Gastroesophageal sphincter (tissue), 4 donors: Measurements from ENCODE around the gene RTN4IP1. TPM values are rescaled to one million over a fixed set of nuclear protein-coding genes. Genes with fewer than 3 reads are reported as not detected.

Source experiments
- ATAC-seq: fragments of 150-250 bp; one replicate; pipeline ENCODE4 v1.9.1; 2016; ENCODE audit warnings: mild to moderate bottlenecking, moderate library complexity
- H3K27ac ChIP-seq, 4 donors: fragments of 200-600 bp; sonication (generic) in 3 of 4; 1 replicate in 3 of 4; 2 replicates in 1 of 4; pipeline ENCODE4 v1.5.1; 2016 to 2019
- H3K27me3 ChIP-seq: fragments of 200-600 bp; sonication (generic); one replicate; pipeline ENCODE4 v1.5.1; 2019
- H3K36me3 ChIP-seq, 2 donors: fragments of 200-600 bp; sonication (generic); one replicate each; pipeline ENCODE4 v1.5.1; 2019; ENCODE audit warnings: control low read depth in 1 of 2
- H3K4me1 ChIP-seq, 3 donors: fragments of 200-600 bp; sonication (generic); 1 replicate in 2 of 3; 2 replicates in 1 of 3; pipeline ENCODE4 v1.5.1; 2016 to 2019; ENCODE audit warnings: control low read depth in 2 of 3
- H3K4me3 ChIP-seq, 2 donors: fragments of 200-600 bp; sonication (generic); one replicate each; pipeline ENCODE4 v1.5.1; 2019; ENCODE audit warnings: mild to moderate bottlenecking in 1 of 2, moderate library complexity in 1 of 2
- H3K9me3 ChIP-seq, 3 donors: fragments of 200-600 bp; sonication (generic); one replicate each; pipeline ENCODE4 v1.5.1; 2017 to 2019; ENCODE audit warnings: control low read depth in 2 of 3
- CTCF ChIP-seq, 4 experiments: fragments of 200-600 bp in 2 of 4; fragments of 450-650 bp in 2 of 4; sonication (generic) in 1 of 4; IDR thresholded peaks; one replicate each; pipeline ENCODE4 v1.5.1; 2017 to 2019; ENCODE audit warnings: antibody characterized with exemption in 4 of 4, mild to moderate bottlenecking in 2 of 4, moderate library complexity in 2 of 4
- EP300 ChIP-seq: sonication (generic); formaldehyde crosslinking; IDR thresholded peaks from one replicate; pipeline ENCODE4 v1.6.1; 2017; ENCODE audit warnings: antibody characterized with exemption, mild to moderate bottlenecking
- POLR2A ChIP-seq, 2 donors: fragments of 450-650 bp; IDR thresholded peaks; one replicate each; pipeline ENCODE4 v1.6.1; 2017; ENCODE audit warnings: antibody characterized with exemption in 2 of 2, mild to moderate bottlenecking in 2 of 2, moderate library complexity in 1 of 2
- POLR2AphosphoS5 ChIP-seq: sonication (generic); formaldehyde crosslinking; IDR thresholded peaks from one replicate; pipeline ENCODE4 v1.6.1; 2017; ENCODE audit warnings: antibody characterized with exemption
- WGBS, 2 donors: methylation state at CpG; one replicate each; pipeline ENCODE4 v1.1.5; 2018; ENCODE audit warnings: low coverage in 1 of 2; 5-methylcytosine and 5-hydroxymethylcytosine counted together
- total RNA-seq, 4 donors: library from RNA; depleted of rRNA; stranded (reverse); fragments of >200 nt; gene quantifications; one replicate each; pipeline ENCODE4 v1.1.0, GENCODE V29; 2016

RTN4IP1 gene
- total RNA-seq, 4 donors from 2014 or later: 2.3 to 5.3 (median 3.5) TPM

GRCh38 chr6:106620931-106621672, 8.2 kb downstream of the RTN4IP1 start:
- no peak overlapping the region for H3K4me3 ChIP-seq
- peaks cover 0 to 23% of the 10 kb centered on the region in 2 donors for H3K36me3 ChIP-seq
- TF ChIP-seq POLR2A (IDR thresholded peaks at IDR 0.05) (no peak), CTCF (IDR thresholded peaks at IDR 0.05) (no peak), EP300 (no peak), POLR2AphosphoS5 (no peak)
- no peak for ATAC-seq
- 75 to 80% methylated on average over 2 to 3 of the region's 3 CpGs for WGBS, 2 donors
- no peaks in the 10 kb centered on the region for H3K4me1 ChIP-seq
- no peaks in the 10 kb centered on the region for H3K9me3 ChIP-seq
- H3K27ac ChIP-seq: no peak overlapping the region
- no peaks in the 10 kb centered on the region for H3K27me3 ChIP-seq

- no peak overlapping the region for H3K4me3 ChIP-seq
- H3K27me3 ChIP-seq: no peaks in the 10 kb centered on the region
- no peaks in the 10 kb centered on the region for H3K9me3 ChIP-seq
- peaks cover 0 to 37% of the 10 kb centered on the region in 2 donors for H3K36me3 ChIP-seq
- H3K27ac ChIP-seq: no peak overlapping the region
- H3K4me1 ChIP-seq: no peaks in the 10 kb centered on the region
- TF ChIP-seq CTCF (IDR thresholded peaks at IDR 0.05) (no peak), EP300 (no peak), POLR2AphosphoS5 (no peak), POLR2A (IDR thresholded peaks at IDR 0.05) (no peak)
- 62 to 70% methylated on average over 1 of the region's 1 CpG for whole genome bisulfite sequencing, 2 donors
- no peak for ATAC-seq
Measured at GRCh38 chr6:106619223-106619622, 10.1 kb downstream of the RTN4IP1 start.

GRCh38 chr6:106618324-106618723, 11.0 kb downstream of the RTN4IP1 start:
- peaks cover 0 to 45% of the 10 kb centered on the region in 2 donors for H3K36me3 ChIP-seq
- H3K9me3 ChIP-seq: no peaks in the 10 kb centered on the region
- H3K4me1 ChIP-seq: no peaks in the 10 kb centered on the region
- H3K27me3 ChIP-seq: no peaks in the 10 kb centered on the region
- WGBS, 2 donors: 65 to 95% methylated on average over 2 to 3 of the region's 3 CpGs
- no peak for TF ChIP-seq POLR2A (IDR thresholded peaks at IDR 0.05)
- no peak for TF ChIP-seq CTCF (IDR thresholded peaks at IDR 0.05)
- TF ChIP-seq POLR2AphosphoS5: no peak
- no peak for TF ChIP-seq EP300
- H3K27ac ChIP-seq: no peak overlapping the region
- H3K4me3 ChIP-seq: no peak overlapping the region
- no peak for ATAC-seq

GRCh38 chr6:106617857-106618256, 11.4 kb downstream of the RTN4IP1 start:
- H3K27me3 ChIP-seq: no peaks in the 10 kb centered on the region
- H3K4me3 ChIP-seq: no peak overlapping the region
- no peak overlapping the region for H3K27ac ChIP-seq
- WGBS, 2 donors: 76 to 94% methylated on average over 1 of the region's 1 CpG
- no peak for TF ChIP-seq POLR2AphosphoS5
- no peaks in the 10 kb centered on the region for H3K4me1 ChIP-seq
- ATAC-seq: no peak
- H3K36me3 ChIP-seq: peaks cover 0 to 50% of the 10 kb centered on the region in 2 donors
- no peaks in the 10 kb centered on the region for H3K9me3 ChIP-seq

- Histone ChIP-seq H3K27ac (no peak overlapping the region), H3K4me3 (no peak overlapping the region), H3K27me3 (no peaks in the 10 kb centered on the region), H3K9me3 (no peaks in the 10 kb centered on the region), H3K36me3 (peaks cover 0 to 49% of the 10 kb centered on the region in 2 donors), H3K4me1 (no peaks in the 10 kb centered on the region)
- ATAC-seq: no peak
- no peak for TF ChIP-seq CTCF (IDR thresholded peaks at IDR 0.05)
- TF ChIP-seq EP300: no peak
- no peak for TF ChIP-seq POLR2A (IDR thresholded peaks at IDR 0.05)
Measured at GRCh38 chr6:106617302-106617701, 12.0 kb downstream of the RTN4IP1 start.
